OCI-LY7 (cell line): ENCODE data around the gene TP63. TPM values are rescaled to one million over a fixed set of nuclear protein-coding genes. Genes with fewer than 3 reads are reported as not detected.

Experiments used
- BruUV-seq: library from RNA; stranded (reverse); fragments of 400-500 nt; replicated peaks from 2 replicates; lab custom pipeline; 2021; lab: Mats Ljungman, UMichigan
- CTCF ChIA-PET: fragments of 300-600 bp; sonication (Branson Sonifier 250); formaldehyde crosslinking; loops from one replicate; lab custom pipeline; 2022; ENCODE audit warnings: antibody characterized with exemption; ENCODE audit not compliant: unreplicated experiment; lab: Charles Lee
- POLR2A ChIA-PET: fragments of 300-600 bp; sonication (Branson Sonifier 250); formaldehyde crosslinking; loops from one replicate; lab custom pipeline; 2022; ENCODE audit warnings: antibody characterized with exemption; lab: Charles Lee
- DNase-seq: peaks from one replicate; pipeline ENCODE4 v3.0.0-alpha.2; 2015; ENCODE audit warnings: low spot score
- H2AFZ ChIP-seq: fragments of 200-600 bp; sonication (generic), shearing (Covaris generic); 2 replicates; pipeline ENCODE4 v1.6.1; 2014; ENCODE audit warnings: mild to moderate bottlenecking, antibody characterized with exemption, low read length, moderate library complexity
- H3K27ac ChIP-seq: fragments of 200-600 bp; sonication (generic); 2 replicates; pipeline ENCODE4 v1.5.1; 2014; ENCODE audit warnings: mixed run types, low read depth, mild to moderate bottlenecking, moderate library complexity, low read length, inconsistent platforms; ENCODE audit not compliant: poor library complexity, severe bottlenecking
- H3K36me3 ChIP-seq: fragments of 200-600 bp; sonication (generic); 2 replicates; pipeline ENCODE4 v1.6.1; 2014; ENCODE audit warnings: mild to moderate bottlenecking, antibody characterized with exemption, low read length, moderate library complexity, mixed read lengths; ENCODE audit not compliant: insufficient read depth
- H3K4me1 ChIP-seq: fragments of 200-600 bp; sonication (generic); 2 replicates; pipeline ENCODE4 v1.5.1; 2014; ENCODE audit warnings: mild to moderate bottlenecking, low read length; ENCODE audit not compliant: insufficient read depth, poor library complexity, severe bottlenecking
- H3K4me2 ChIP-seq: fragments of 200-600 bp; sonication (generic); 2 replicates; pipeline ENCODE4 v1.6.1; 2014; ENCODE audit warnings: mild to moderate bottlenecking, low read length
- H3K4me3 ChIP-seq: fragments of 200-600 bp; sonication (generic); 2 replicates; pipeline ENCODE4 v1.5.1; 2014; ENCODE audit warnings: mild to moderate bottlenecking, low read depth, low read length; ENCODE audit not compliant: poor library complexity, severe bottlenecking
- H3K79me2 ChIP-seq: fragments of 200-600 bp; sonication (generic); 2 replicates; pipeline ENCODE4 v1.6.1; 2016; ENCODE audit warnings: low read depth, mild to moderate bottlenecking, low read length, moderate library complexity, mixed read lengths; ENCODE audit not compliant: insufficient read depth
- H3K9me2 ChIP-seq: fragments of 200-600 bp; sonication (generic); 2 replicates; pipeline ENCODE4 v1.6.1; 2016; ENCODE audit warnings: mild to moderate bottlenecking, low read length, mixed read lengths; ENCODE audit not compliant: insufficient read depth
- H3K9me3 ChIP-seq: fragments of 200-600 bp; sonication (generic); 2 replicates; pipeline ENCODE4 v1.6.1; 2014; ENCODE audit warnings: mild to moderate bottlenecking, mixed run types, low read length, mixed read lengths
- H4K20me1 ChIP-seq: fragments of 200-600 bp; sonication (generic); 2 replicates; pipeline ENCODE4 v1.6.1; 2014; ENCODE audit warnings: mild to moderate bottlenecking, antibody characterized with exemption, low read length, moderate library complexity, mixed read lengths; ENCODE audit not compliant: insufficient read depth
- CTCF ChIP-seq: fragments of 200-600 bp; sonication (generic); conservative IDR thresholded peaks from 2 replicates; pipeline ENCODE4 v1.5.1; 2014; ENCODE audit warnings: mild to moderate bottlenecking, antibody characterized with exemption, low read length, moderate library complexity, mixed read lengths
- EZH2phosphoT487 ChIP-seq: fragments of 200-600 bp; sonication (generic); IDR thresholded peaks from 2 replicates; pipeline ENCODE4 v1.6.1; 2018; ENCODE audit warnings: low read depth, borderline replicate concordance, mild to moderate bottlenecking, mixed run types, antibody characterized with exemption, low read length, moderate library complexity, mixed read lengths
- intact Hi-C: fragments of 100-400 bp; cut with micrococcal nuclease; formaldehyde crosslinking; loops from one replicate; pipeline ENCODE4 v1.10.0; 2022; ENCODE audit not compliant: unreplicated experiment
- total RNA-seq, 2 experiments: library from RNA; depleted of rRNA in 1 of 2; stranded (reverse); fragments of >200 nt in 1 of 2; shearing (Covaris generic) in 1 of 2; gene quantifications; 2 replicates each; pipeline ENCODE4 v1.2.3, GENCODE V29; 2014 to 2022

TP63 gene
- total RNA-seq, 2 experiments from 2014 or later, result 0.16 to 1.1 TPM

DNA sequence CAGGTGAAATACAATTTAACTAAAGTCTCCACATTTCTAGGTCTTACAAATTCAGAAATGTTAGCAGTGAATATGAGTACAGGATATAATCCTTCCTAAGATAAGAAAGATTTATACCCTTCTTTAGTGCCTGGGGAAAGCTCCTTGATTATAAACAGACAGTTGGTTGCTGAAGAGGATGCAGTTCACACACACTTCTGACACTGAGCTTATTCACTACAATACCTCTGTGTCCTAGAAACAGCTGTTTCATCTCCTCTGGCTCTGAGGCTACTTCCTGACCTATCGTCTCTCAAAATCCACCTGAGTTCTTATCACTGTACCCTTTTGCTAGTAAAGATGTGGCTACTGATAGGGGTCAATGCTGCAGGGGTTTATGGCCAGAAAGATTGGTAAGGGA, 57.1 kb downstream of the TP63 start:
- H4K20me1 ChIP-seq, result no peaks in the 10 kb centered on the region
- H3K4me3 ChIP-seq, result no peak overlapping the region
- H3K9me3 ChIP-seq, result no peaks in the 10 kb centered on the region
- TF ChIP-seq EZH2phosphoT487 (no peak), CTCF (no peak)
- BruUV-seq, result no TSS peak
- intact Hi-C loops, result no loop called here
- DNase-seq, result no peak
- no peaks in the 10 kb centered on the region for H3K36me3 ChIP-seq
- ChIA-PET POLR2A (interaction anchor here (0.5 to 1.0 kb wide), 5 partner anchors 12 to 269 kb away, joined by 3 to 7 read pairs (median 3); no protein-coding TSS in a partner anchor), CTCF (no interaction called here)
- no peak overlapping the region for H3K27ac ChIP-seq
- no peak overlapping the region for H2AFZ ChIP-seq
- no peaks in the 10 kb centered on the region for H3K79me2 ChIP-seq
- no peak overlapping the region for H3K4me2 ChIP-seq
- H3K9me2 ChIP-seq, result no peaks in the 10 kb centered on the region
- H3K4me1 ChIP-seq, result no peaks in the 10 kb centered on the region

GRCh38 chr3:189689625-189690024, 58.4 kb downstream of the TP63 start:
- TF ChIP-seq EZH2phosphoT487, result no peak
- no peak for TF ChIP-seq CTCF
- POLR2A ChIA-PET, result interaction anchor here (0.7 kb wide), 1 partner anchor 54 kb away, joined by 3 read pairs; no protein-coding TSS in a partner anchor
- Histone ChIP-seq H2AFZ (no peak overlapping the region), H4K20me1 (no peaks in the 10 kb centered on the region), H3K4me2 (no peak overlapping the region), H3K4me1 (no peaks in the 10 kb centered on the region), H3K36me3 (no peaks in the 10 kb centered on the region), H3K9me3 (no peaks in the 10 kb centered on the region), H3K79me2 (no peaks in the 10 kb centered on the region), H3K27ac (no peak overlapping the region), H3K4me3 (no peak overlapping the region), H3K9me2 (no peaks in the 10 kb centered on the region)
- no peak for DNase-seq
- intact Hi-C loops, result no loop called here
- CTCF ChIA-PET, result no interaction called here
- no TSS peak for BruUV-seq

DNA sequence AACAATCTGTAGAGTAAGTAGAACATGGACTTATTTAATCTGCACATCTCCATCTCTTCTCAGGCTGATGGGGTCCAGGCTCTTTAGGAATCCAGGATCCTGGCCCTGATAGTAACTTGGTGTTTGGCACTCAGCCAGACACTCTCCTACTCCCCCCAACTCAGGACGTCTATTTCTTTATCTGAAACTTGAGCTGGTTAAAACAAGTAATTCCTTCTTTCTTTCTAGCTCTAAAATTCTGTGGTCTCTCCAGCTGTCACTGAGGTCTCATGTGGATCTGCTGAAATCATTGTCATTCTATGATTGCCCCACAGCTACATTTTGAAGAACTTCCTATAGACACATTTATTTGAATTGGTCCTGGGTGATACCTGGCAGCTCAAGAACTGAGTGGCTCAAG, 59.0 kb downstream of the TP63 start:
- no TSS peak for BruUV-seq
- POLR2A ChIA-PET, result interaction anchor here (0.7 kb wide), 1 partner anchor 54 kb away, joined by 3 read pairs; no protein-coding TSS in a partner anchor

More for the DNA sequence above, 59.0 kb downstream of the TP63 start:
- no peak overlapping the region for H3K27ac ChIP-seq
- H3K36me3 ChIP-seq, result no peaks in the 10 kb centered on the region
- H3K4me2 ChIP-seq, result no peak overlapping the region
- no peak overlapping the region for H3K4me3 ChIP-seq
- no peaks in the 10 kb centered on the region for H3K4me1 ChIP-seq
- intact Hi-C loops, result no loop called here
- H4K20me1 ChIP-seq, result no peaks in the 10 kb centered on the region
- H3K9me2 ChIP-seq, result no peaks in the 10 kb centered on the region
- no peaks in the 10 kb centered on the region for H3K79me2 ChIP-seq
- no peak for DNase-seq
- H2AFZ ChIP-seq, result no peak overlapping the region
- TF ChIP-seq CTCF (no peak), EZH2phosphoT487 (no peak)
- H3K9me3 ChIP-seq, result no peaks in the 10 kb centered on the region
- CTCF ChIA-PET, result no interaction called here
